ENCODE data around the gene CASZ1.

CASZ1 gene

GRCh38 chr1:10670190-10670589 lies 126.3 kb downstream of the CASZ1 start:
- DNase-seq (ENCODE audit: low read depth), result no peak

GRCh38 chr1:10669570-10669969 lies 126.9 kb downstream of the CASZ1 start:
- no peak for DNase-seq (ENCODE audit: low read depth)

GRCh38 chr1:10667861-10668761 lies 128.3 kb downstream of the CASZ1 start:
- no peak for DNase-seq (ENCODE audit: low read depth)

GRCh38 chr1:10665930-10666850 lies 130.3 kb downstream of the CASZ1 start:
- no peak for DNase-seq (ENCODE audit: low read depth)

GRCh38 chr1:10665226-10665625 lies 131.2 kb downstream of the CASZ1 start:
- no peak for DNase-seq (ENCODE audit: low read depth)

GRCh38 chr1:10664251-10664650 lies 132.2 kb downstream of the CASZ1 start:
- no peak for DNase-seq (ENCODE audit: low read depth)

GRCh38 chr1:10663678-10664035 lies 132.8 kb downstream of the CASZ1 start:
- no peak for DNase-seq (ENCODE audit: low read depth)

GRCh38 chr1:10662824-10663677 lies 133.4 kb downstream of the CASZ1 start:
- no peak for DNase-seq (ENCODE audit: low read depth)

- no peak for DNase-seq (ENCODE audit: low read depth)
Observed at GRCh38 chr1:10662090-10662688, 134.3 kb downstream of the CASZ1 start.

- no peak for DNase-seq (ENCODE audit: low read depth)
Observed at GRCh38 chr1:10661453-10661852, 135.0 kb downstream of the CASZ1 start.

- no peak for DNase-seq (ENCODE audit: low read depth)
Observed at GRCh38 chr1:10659646-10660540, 136.6 kb downstream of the CASZ1 start.

- DNase-seq (ENCODE audit: low read depth), result no peak
Observed at GRCh38 chr1:10659218-10659617, 137.2 kb downstream of the CASZ1 start.

GRCh38 chr1:10658396-10659066 lies 137.9 kb downstream of the CASZ1 start:
- DNase-seq (ENCODE audit: low read depth), result no peak

- DNase-seq (ENCODE audit: low read depth), result no peak
Observed at GRCh38 chr1:10657088-10657847, 139.2 kb downstream of the CASZ1 start.

- no peak for DNase-seq (ENCODE audit: low read depth)
Observed at GRCh38 chr1:10656431-10656830, 140.0 kb downstream of the CASZ1 start.

GRCh38 chr1:10655002-10655401 lies 141.4 kb downstream of the CASZ1 start:
- no peak for DNase-seq (ENCODE audit: low read depth)

- no peak for DNase-seq (ENCODE audit: low read depth)
Observed at GRCh38 chr1:10653370-10654125, 142.9 kb downstream of the CASZ1 start.

- DNase-seq (ENCODE audit: low read depth), result no peak
Observed at GRCh38 chr1:10652626-10653025, 143.8 kb downstream of the CASZ1 start.

Measured in stimulated activated CD8-positive, alpha-beta memory T cell treated with anti-CD3 and anti-CD28 coated beads, Interleukin-15, amount 100 ng/mL, for 24 hours (primary cell).